GM12892 (cell line): ENCODE data around the gene PPP1R3G.

Experiments used
- POLR2A ChIP-seq: IDR thresholded peaks from 2 replicates; pipeline ENCODE4 v1.6.1; 2011; ENCODE audit warnings: low read depth, low read length, control low read depth
- POLR2AphosphoS5 ChIP-seq: IDR thresholded peaks from 2 replicates; pipeline ENCODE4 v1.6.1; 2011; ENCODE audit warnings: low read depth, low read length, control low read depth
- TAF1 ChIP-seq: IDR thresholded peaks from 2 replicates; pipeline ENCODE4 v1.6.1; 2011; ENCODE audit warnings: low read depth, mild to moderate bottlenecking, control low read depth, low read length, borderline replicate concordance

GRCh38 chr6:5082487-5083306 is 2.4 kb upstream of the PPP1R3G start:
- no peak for TF ChIP-seq POLR2AphosphoS5
- TF ChIP-seq POLR2A = no peak
- TF ChIP-seq TAF1 = no peak
